Ishikawa (cell line): ENCODE measurements around the gene MYH9.
A peak's percentile ranks its signal among the peaks of the same experiment; 100 is the strongest.

Experiments used
- CEBPB ChIP-seq: IDR thresholded peaks from 2 replicates; pipeline ENCODE4 v1.6.1; 2012
- EP300 ChIP-seq: IDR thresholded peaks from 2 replicates; pipeline ENCODE4 v1.6.1; 2012; ENCODE audit warnings: borderline replicate concordance
- NFIC ChIP-seq: IDR thresholded peaks from 2 replicates; pipeline ENCODE4 v1.6.1; 2012
- RAD21 ChIP-seq: IDR thresholded peaks from 2 replicates; pipeline ENCODE4 v1.6.1; 2012; ENCODE audit warnings: low read depth
- TAF1 ChIP-seq: IDR thresholded peaks from 2 replicates; pipeline ENCODE4 v1.6.1; 2012; ENCODE audit warnings: low read depth, mild to moderate bottlenecking
- TCF12 ChIP-seq: IDR thresholded peaks from 2 replicates; pipeline ENCODE4 v1.6.1; 2012; ENCODE audit warnings: low read depth
- TEAD4 ChIP-seq: IDR thresholded peaks from 2 replicates; pipeline ENCODE4 v1.6.1; 2012
- YY1 ChIP-seq: IDR thresholded peaks from 2 replicates; pipeline ENCODE4 v1.6.1; 2012; ENCODE audit warnings: low read depth

GRCh38 chr22:36386351-36386899 is 1.3 kb downstream of the MYH9 start:
- TF ChIP-seq NFIC (no peak), YY1 (no peak), EP300 (0 out of 2 replicates have a peak, but pooled peaks have one; percentile 7), TCF12 (no peak), RAD21 (0 out of 2 replicates have a peak, but pooled peaks have one; percentile 10), CEBPB (no peak), TEAD4 (no peak), TAF1 (no peak)
